K562 (cell line): ENCODE data around the gene PROK2. TPM values are rescaled to one million over a fixed set of nuclear protein-coding genes. Genes with fewer than 3 reads are reported as not detected.

Source experiments
- ATAC-seq: fragments of 200-7000 bp; cut with Tn5 transposase; 3 replicates; pipeline ENCODE4 v1.9.1; 2020; ENCODE audit warnings: moderate library complexity
- Bru-seq: library from RNA; stranded (reverse); fragments of 400-500 nt; gene quantifications from one replicate; lab custom pipeline; 2021; lab: Mats Ljungman, UMichigan
- BruChase-seq, 2 experiments: library from RNA; stranded (reverse); fragments of 400-500 nt; gene quantifications; one replicate each; lab custom pipeline; 2021; lab: Mats Ljungman, UMichigan
- BruUV-seq: library from RNA; stranded (reverse); fragments of 400-500 nt; replicated peaks from 2 replicates; lab custom pipeline; 2021; lab: Mats Ljungman, UMichigan
- CTCF ChIA-PET: fragments of 300-600 bp; formaldehyde crosslinking; extraction: SDS; loops from one replicate; lab custom pipeline; 2021; ENCODE audit warnings: low intra/inter-chr PET ratio; lab: Yijun Ruan, JAX
- POLR2A ChIA-PET: fragments of 300-600, 350-650 bp; sonication (Branson Sonifier 250); formaldehyde crosslinking; extraction: SDS; loops from one replicate; lab custom pipeline; 2021; ENCODE audit warnings: antibody characterized with exemption, inconsistent platforms; lab: Yijun Ruan, JAX
- DNase-seq, 4 experiments: peaks; one replicate each; pipeline versions ENCODE4 v3.0.0 to v3.0.0-alpha.2; 2011 to 2018; ENCODE audit warnings: low spot score in 3 of 4, mixed read lengths in 3 of 4; ENCODE audit errors: extremely low read depth in 1 of 4
- FAIRE-seq: peaks from 2 replicates; lab custom pipeline; 2011; peaks lifted over from hg19 to GRCh38; lab: Jason Lieb, UNC
- H2AFZ ChIP-seq: 2 replicates; pipeline ENCODE4 v1.6.0; 2011; ENCODE audit warnings: low read depth, low read length, control low read depth, inconsistent platforms
- H3K27ac ChIP-seq: fragments of 200-600 bp; 3 replicates; pipeline ENCODE4 v1.8.0; 2011; ENCODE audit warnings: low read depth, mild to moderate bottlenecking, control low read depth, inconsistent platforms, low read length, moderate library complexity, mixed read lengths; ENCODE audit errors: extremely low read depth
- H3K27me3 ChIP-seq, 2 experiments: fragments of 300-600 bp in 1 of 2; 2 replicates in 1 of 2; 3 replicates in 1 of 2; pipeline versions ENCODE4 v1.6.0 to v1.8.0; 2011; ENCODE audit warnings: inconsistent platforms in 2 of 2, low read length in 2 of 2, mild to moderate bottlenecking in 1 of 2, mixed read lengths in 1 of 2, moderate library complexity in 1 of 2; ENCODE audit not compliant: control insufficient read depth in 2 of 2, insufficient read depth in 2 of 2
- H3K36me3 ChIP-seq: fragments of 300-600 bp; 3 replicates; pipeline ENCODE4 v1.8.0; 2011; ENCODE audit warnings: mild to moderate bottlenecking, low read length, inconsistent platforms; ENCODE audit not compliant: control insufficient read depth, insufficient read depth
- H3K4me1 ChIP-seq, 2 experiments: fragments of 200-600 bp in 1 of 2; replicated peaks in 1 of 2; 2 replicates in 1 of 2; 3 replicates in 1 of 2; pipeline versions ENCODE4 v1.5.1 to v1.8.0; 2011; ENCODE audit warnings: inconsistent platforms in 2 of 2, low read length in 2 of 2, mild to moderate bottlenecking in 1 of 2, mixed read lengths in 1 of 2, moderate library complexity in 1 of 2; ENCODE audit not compliant: control insufficient read depth in 2 of 2, insufficient read depth in 2 of 2
- H3K4me2 ChIP-seq: 2 replicates; pipeline ENCODE4 v1.6.1; 2011; ENCODE audit warnings: low read length, control low read depth, inconsistent platforms, mixed read lengths; ENCODE audit not compliant: insufficient read depth
- H3K4me3 ChIP-seq: fragments of 200-600 bp; sonication (generic), shearing (Covaris generic); 2 replicates; pipeline ENCODE4 v1.5.1; 2016; ENCODE audit warnings: control low read depth, inconsistent platforms
- H3K79me2 ChIP-seq: fragments of 200-600 bp; 3 replicates; pipeline ENCODE4 v1.8.0; 2011; ENCODE audit warnings: low read length, inconsistent platforms; ENCODE audit not compliant: control insufficient read depth, insufficient read depth
- H3K9ac ChIP-seq, 2 experiments: 2 replicates each; pipeline versions ENCODE4 v1.6.0 to v1.6.1; 2011; ENCODE audit warnings: low read depth in 2 of 2, low read length in 2 of 2, control low read depth in 1 of 2, inconsistent platforms in 1 of 2, mild to moderate bottlenecking in 1 of 2, mixed read lengths in 1 of 2; ENCODE audit not compliant: insufficient read depth in 1 of 2
- H3K9me1 ChIP-seq: one replicate; pipeline ENCODE4 v1.6.0; 2011; ENCODE audit warnings: inconsistent platforms, mild to moderate bottlenecking, low read length, moderate library complexity; ENCODE audit not compliant: control insufficient read depth, insufficient read depth
- H3K9me3 ChIP-seq: replicated peaks from 2 replicates; pipeline ENCODE4 v1.5.1; 2011; ENCODE audit warnings: low read depth, low read length, inconsistent platforms; ENCODE audit not compliant: control insufficient read depth, insufficient read depth
- H4K20me1 ChIP-seq: replicated peaks from 2 replicates; pipeline ENCODE4 v1.6.1; 2011; ENCODE audit warnings: low read length, inconsistent platforms, mixed read lengths; ENCODE audit not compliant: control insufficient read depth, insufficient read depth
- CTCF ChIP-seq, 3 experiments: IDR thresholded peaks in 2 of 3; conservative IDR thresholded peaks in 1 of 3; 2 replicates each; pipeline ENCODE4 v1.5.1; 2011 to 2012; ENCODE audit warnings: low read length in 3 of 3, mild to moderate bottlenecking in 3 of 3, control low read depth in 2 of 3, improper control_type of control experiment in 1 of 3, inconsistent platforms in 1 of 3, low read depth in 1 of 3, mixed read lengths in 1 of 3, moderate library complexity in 1 of 3; ENCODE audit not compliant: insufficient read depth in 2 of 3
- CUX1 ChIP-seq: fragments of 200-800 bp; sonication (Bioruptor generic); IDR thresholded peaks from 2 replicates; pipeline ENCODE4 v1.6.1; 2016; ENCODE audit warnings: missing genetic modification characterization, missing compliant biosample characterization
- GATAD2A ChIP-seq: fragments of 450-650 bp; IDR thresholded peaks from 2 replicates; pipeline ENCODE4 v1.6.1; 2017
- SAP30 ChIP-seq: fragments of 200-600 bp; sonication (generic); IDR thresholded peaks from 2 replicates; pipeline ENCODE4 v1.6.1; 2012; ENCODE audit warnings: borderline replicate concordance, low read depth, mild to moderate bottlenecking, moderate library complexity, low read length, control low read depth, inconsistent platforms; ENCODE audit not compliant: insufficient read depth, poor library complexity, severe bottlenecking
- ZHX1 ChIP-seq: fragments of 150-350 bp; conservative IDR thresholded peaks from 2 replicates; pipeline ENCODE4 v1.6.1; 2014; ENCODE audit warnings: low read length
- ZKSCAN1 ChIP-seq: fragments of 150-350 bp; IDR thresholded peaks from 2 replicates; pipeline ENCODE4 v1.6.1; 2016; ENCODE audit warnings: low read depth, low read length
- ZNF436 ChIP-seq: fragments of 250-450, 450-650 bp; sonication (Bioruptor Pico); formaldehyde crosslinking; IDR thresholded peaks from 2 replicates; pipeline ENCODE4 v1.7.0; 2020; ENCODE audit warnings: mild to moderate bottlenecking
- WGBS: fragments of 100-300 bp; shearing (Covaris generic); methylation state at CpG from one replicate; pipeline ENCODE4 v1.1.6; 2016; ENCODE audit warnings: low coverage, mixed read lengths; ENCODE audit not compliant: insufficient coverage; ENCODE audit errors: missing lambda C conversion rate; 5-methylcytosine and 5-hydroxymethylcytosine counted together
- in situ Hi-C: fragments of 300-500 bp; cut with MboI; formaldehyde crosslinking; loops from 4 replicates; pipeline ENCODE4 v1.15.0; 2018; ENCODE audit warnings: inconsistent platforms, mixed read lengths
- intact Hi-C: fragments of 100-400 bp; cut with micrococcal nuclease; formaldehyde crosslinking; loops from 2 replicates; pipeline ENCODE4 v1.14.2; 2022
- long read RNA-seq, 3 experiments: library from polyadenylated mRNA in 2 of 3; library from RNA in 1 of 3; unstranded in 2 of 3; stranded (forward) in 1 of 3; transcript quantifications; one replicate each; pipeline ENCODE4 v2.0.0, GENCODE V29; 2019 to 2022
- polyA minus RNA-seq, 3 experiments: library from RNA; depleted of rRNA, polyadenylated mRNA; stranded (reverse); fragments of >200 nt; gene quantifications; 2 replicates each; pipeline ENCODE4 v1.2.3, GENCODE V29; 2011
- polyA plus RNA-seq, 8 experiments: library from polyadenylated mRNA; depleted of rRNA in 4 of 8; stranded (reverse) in 5 of 8; unstranded in 3 of 8; fragments of >200 nt; fragmentation: Nextera tagmentation in 2 of 8; fragmentation: Illumina TruSeq in 1 of 8; extraction: Ambion mirVana in 2 of 8; extraction: Trizol in 1 of 8; gene quantifications; 2 replicates each; pipeline versions ENCODE4 v1.2.1 to v1.2.3, GENCODE V29; 2011 to 2014; ENCODE audit warnings: inconsistent platforms in 1 of 8, missing spikeins in 1 of 8
- total RNA-seq, 7 experiments: library from RNA; depleted of rRNA in 6 of 7; stranded (reverse); fragments of >200 nt in 6 of 7; fragmentation: Illumina TruSeq in 2 of 7; extraction: Trizol in 2 of 7; gene quantifications; 2 replicates each; pipeline versions ENCODE4 v1.2.1 to v1.2.3, GENCODE V29; 2011 to 2021; ENCODE audit warnings: low replicate concordance in 1 of 7

Gene PROK2
- total RNA-seq (2011; cell fraction: chromatin; rRNA removed; ENCODE audit: low replicate concordance) = not detected in 2 replicates
- not detected in 2 replicates for total RNA-seq (2011; cell fraction: nucleolus; rRNA removed)
- not detected in 2 replicates for total RNA-seq (2011; cell fraction: nucleoplasm; rRNA removed)
- total RNA-seq (2014; rRNA removed) = not detected in 2 replicates
- total RNA-seq (2014; rRNA removed; fragmentation: Illumina TruSeq; extraction: Trizol) = not detected in 2 replicates
- not detected in 2 replicates for total RNA-seq (2015; rRNA removed; fragmentation: Illumina TruSeq; extraction: Trizol)
- total RNA-seq (2021) = not detected in 2 replicates
- not detected in 2 replicates for polyA plus RNA-seq (2011; rRNA removed)
- polyA plus RNA-seq (2011; cell fraction: cytosol; rRNA removed) = not detected in 2 replicates
- polyA plus RNA-seq (2011; cell fraction: nucleus; rRNA removed) = not detected in 2 replicates
- polyA plus RNA-seq (2012) = 0.11 TPM in 1 of 2 replicates, not detected in the other
- not detected in 2 replicates for polyA plus RNA-seq (2014; fragmentation: Illumina TruSeq; extraction: Trizol)
- under 1 TPM; 0.07 to 0.13 TPM for polyA plus RNA-seq (2014; fragmentation: Nextera tagmentation; extraction: Ambion mirVana)
- polyA plus RNA-seq (2014; rRNA removed) = not detected in 2 replicates
- polyA minus RNA-seq (2011; rRNA and poly(A)+ RNA removed) = not detected in 2 replicates
- not detected in 2 replicates for polyA minus RNA-seq (2011; cell fraction: cytosol; rRNA and poly(A)+ RNA removed)
- polyA minus RNA-seq (2011; cell fraction: nucleus; rRNA and poly(A)+ RNA removed) = not detected in 2 replicates
- percentile 23 among the genes with signal in this experiment for Bru-seq, nascent RNA
- percentile 14 among the genes with signal in this experiment for BruChase-seq, experiment 1, labeled RNA remaining after a 2-hour chase
- BruChase-seq, experiment 2, labeled RNA remaining after a 6-hour chase = percentile 16 among the genes with signal in this experiment
- long read RNA-seq, experiment 1 = 0 reads
- long read RNA-seq, experiment 2 = 0 reads
- long read RNA-seq, experiment 3 = 0 reads

- H3K4me1 ChIP-seq = peaks cover 0 to 5% of the 10 kb centered on the region in 2 experiments; a peak in 3 of 5 replicates
- no peaks in the 10 kb centered on the region for H3K36me3 ChIP-seq
- 47% methylated on average over 3 of the region's 89 CpGs for WGBS
- H3K9me1 ChIP-seq = no peaks in the 10 kb centered on the region
- no peaks in the 10 kb centered on the region for H4K20me1 ChIP-seq
- no peaks in the 10 kb centered on the region for H3K79me2 ChIP-seq
- DNase-seq (no peak), ATAC-seq (no peak), FAIRE-seq (no peak)
- H2AFZ ChIP-seq = no peak within 1 kb of the TSS
- H3K27ac ChIP-seq = no peak within 1 kb of the TSS
- no peak within 1 kb of the TSS for H3K4me3 ChIP-seq
- no TSS peak for BruUV-seq
- no peak within 1 kb of the TSS for H3K4me2 ChIP-seq
- in situ Hi-C loops (no loop called here), intact Hi-C loops (no loop called here)
- no peaks in the 10 kb centered on the region for H3K9me3 ChIP-seq
- H3K27me3 ChIP-seq = no peaks in the 10 kb centered on the region
- POLR2A ChIA-PET = no interaction called here
- CTCF ChIA-PET = no interaction called here
- no peak within 1 kb of the TSS for H3K9ac ChIP-seq
- TF ChIP-seq CTCF (IDR thresholded peaks at IDR 0.05 in 2 of 3, conservative IDR thresholded peaks at IDR 0.05 in 1 of 3; ENCODE audit: insufficient read depth in 2 of 3, low read depth in 1 of 3, low read length in 3 of 3) (no peak), CUX1 (CRISPR knock-in tag) (no peak), SAP30 (no peak), ZKSCAN1 (no peak), ZNF436 (CRISPR knock-in tag) (no peak), GATAD2A (no peak), ZHX1 (no peak)
Measured at GRCh38 chr3:71784914-71785531, at the start of gene PROK2. Gene PROK2, minus strand, starts transcription at chr3:71785148. Its CDS starts 96 bp downstream, at chr3:71785052.
